Measurements from ENCODE around the gene RUNX1.

The RUNX1 gene

DNA sequence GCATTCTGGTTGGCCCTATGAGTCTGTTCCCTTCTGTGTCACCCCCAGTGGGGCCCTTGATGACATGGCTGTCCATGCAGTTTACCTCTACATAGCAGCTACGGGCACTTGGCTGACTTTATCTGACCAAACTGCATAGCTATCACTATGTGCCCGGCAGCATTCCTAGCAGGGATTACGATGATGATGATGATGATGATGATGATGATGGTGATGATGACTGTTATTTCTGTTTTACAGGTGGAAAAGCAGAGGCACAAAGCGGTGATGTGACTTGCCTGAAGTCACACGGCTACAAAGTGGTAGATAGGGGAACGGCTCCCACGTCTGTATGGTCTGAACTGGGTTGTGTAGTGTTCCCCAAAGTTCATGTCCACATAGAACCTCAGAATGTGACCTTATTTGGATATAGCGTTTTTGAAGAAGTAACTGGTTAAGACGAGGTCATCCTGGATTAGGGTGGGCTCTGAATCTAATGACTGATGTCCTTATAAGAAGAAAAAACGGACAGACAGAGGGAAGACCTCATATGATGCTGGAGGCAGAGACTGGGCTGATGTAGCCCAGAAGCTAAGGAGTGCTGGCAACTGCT is 57.6 kb downstream of the RUNX1 start:
- no peak overlapping the region for H3K9ac ChIP-seq (ENCODE audit: low read depth, low read length)
- peaks cover 14% of the 10 kb centered on the region for H3K27me3 ChIP-seq (ENCODE audit: insufficient read depth, low read length)
- peaks cover 13% of the 10 kb centered on the region; the same call in 1 of the 2 replicates for H3K4me1 ChIP-seq (ENCODE audit: insufficient read depth, low read length)
- H3K9me3 ChIP-seq (ENCODE audit: insufficient read depth, low read depth, low read length), result no peaks in the 10 kb centered on the region
- H3K36me3 ChIP-seq (ENCODE audit: insufficient read depth, low read length), result no peaks in the 10 kb centered on the region
- no peak overlapping the region for H3K27ac ChIP-seq (ENCODE audit: low read depth, low read length)
- 88% methylated on average over 10 of the region's 10 CpGs for WGBS
- no peak overlapping the region for H3K4me3 ChIP-seq (ENCODE audit: low read length)

DNA sequence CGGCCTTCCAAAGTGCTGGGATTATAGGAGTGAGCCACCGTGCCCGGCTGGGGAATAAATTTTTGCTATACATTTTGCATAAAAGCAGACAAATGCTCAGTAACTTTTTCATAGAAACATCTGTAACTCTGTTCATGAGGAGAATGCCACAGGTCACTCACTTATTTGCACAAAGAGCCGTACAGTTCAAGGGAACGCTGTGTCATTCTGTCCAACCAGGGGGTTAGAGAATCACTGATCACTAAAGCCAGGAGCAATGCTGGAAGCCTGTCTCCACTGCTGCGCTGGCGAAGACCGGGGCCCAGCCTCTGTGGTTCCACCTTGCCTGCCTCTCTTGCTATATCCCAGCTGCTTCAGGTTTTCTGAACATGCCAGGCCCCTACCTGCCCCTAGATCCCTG is 58.3 kb downstream of the RUNX1 start:
- no peak overlapping the region for H3K27ac ChIP-seq (ENCODE audit: low read depth, low read length)
- H3K27me3 ChIP-seq (ENCODE audit: insufficient read depth, low read length), result peaks cover 14% of the 10 kb centered on the region
- no peaks in the 10 kb centered on the region for H3K9me3 ChIP-seq (ENCODE audit: insufficient read depth, low read depth, low read length)
- peaks cover 11% of the 10 kb centered on the region; the same call in 1 of the 2 replicates for H3K4me1 ChIP-seq (ENCODE audit: insufficient read depth, low read length)
- no peak overlapping the region for H3K4me3 ChIP-seq (ENCODE audit: low read length)
- no peaks in the 10 kb centered on the region for H3K36me3 ChIP-seq (ENCODE audit: insufficient read depth, low read length)
- no peak overlapping the region for H3K9ac ChIP-seq (ENCODE audit: low read depth, low read length)
- WGBS, result 95% methylated on average over 8 of the region's 8 CpGs

DNA sequence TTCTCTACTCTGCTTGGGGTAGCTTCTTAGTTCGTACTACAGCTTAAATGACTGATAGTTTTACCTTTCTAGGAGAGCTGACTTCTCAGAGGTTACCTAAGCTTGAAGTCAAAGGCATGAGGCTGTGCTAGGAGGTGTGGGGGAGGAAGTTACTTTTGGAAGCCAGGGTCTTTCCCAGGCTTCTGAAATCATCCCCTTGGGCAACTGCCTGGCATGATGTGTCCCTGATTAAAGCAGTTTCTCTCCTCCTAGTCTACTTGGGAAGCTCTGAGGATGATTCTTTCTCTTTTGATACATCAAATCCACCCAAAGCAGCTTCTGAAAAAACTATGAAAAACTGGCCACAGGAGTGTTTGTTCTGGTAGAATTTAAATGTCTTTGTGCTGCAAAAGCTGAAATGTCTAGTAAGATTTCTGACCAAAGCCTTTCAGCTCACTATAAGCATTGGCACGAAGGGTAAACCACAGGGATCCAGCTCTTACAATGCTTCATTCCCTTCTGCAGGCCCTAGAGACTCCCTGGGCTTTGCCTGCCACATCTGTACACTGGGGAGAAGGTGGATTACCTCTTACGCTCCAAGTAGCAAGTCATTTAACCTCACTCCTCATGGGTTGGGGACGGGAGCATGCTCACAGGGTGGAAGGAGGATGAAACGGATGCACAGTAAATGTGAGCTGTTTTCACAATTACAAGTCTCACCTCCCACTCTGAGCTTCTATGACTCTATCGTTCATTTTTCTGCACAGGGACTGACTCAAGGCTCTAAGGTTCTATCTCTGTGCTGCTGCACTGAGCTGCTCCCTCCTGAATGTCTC is 59.6 kb downstream of the RUNX1 start:
- Histone ChIP-seq H3K4me3 (ENCODE audit: low read length) (no peak overlapping the region), H3K36me3 (ENCODE audit: insufficient read depth, low read length) (no peaks in the 10 kb centered on the region), H3K27ac (ENCODE audit: low read depth, low read length) (no peak overlapping the region), H3K9ac (ENCODE audit: low read depth, low read length) (no peak overlapping the region), H3K9me3 (ENCODE audit: insufficient read depth, low read depth, low read length) (no peaks in the 10 kb centered on the region), H3K4me1 (ENCODE audit: insufficient read depth, low read length) (peaks cover 11% of the 10 kb centered on the region; the same call in 1 of the 2 replicates), H3K27me3 (ENCODE audit: insufficient read depth, low read length) (peaks cover 14% of the 10 kb centered on the region)
- 89% methylated on average over 6 of the region's 6 CpGs for WGBS

- no peak overlapping the region for H3K4me3 ChIP-seq (ENCODE audit: low read length)
- H3K9ac ChIP-seq (ENCODE audit: low read depth, low read length), result no peak overlapping the region
Measured at GRCh38 chr21:34988625-34989024, 60.5 kb downstream of the RUNX1 start.

GRCh38 chr21:34988139-34988538 is 61.0 kb downstream of the RUNX1 start:
- H3K27me3 ChIP-seq (ENCODE audit: insufficient read depth, low read length), result peaks cover 14% of the 10 kb centered on the region
- H3K36me3 ChIP-seq (ENCODE audit: insufficient read depth, low read length), result no peaks in the 10 kb centered on the region
- no peaks in the 10 kb centered on the region for H3K9me3 ChIP-seq (ENCODE audit: insufficient read depth, low read depth, low read length)
- WGBS, result 92% methylated on average over 8 of the region's 8 CpGs
- H3K4me3 ChIP-seq (ENCODE audit: low read length), result no peak overlapping the region
- peaks cover 17% of the 10 kb centered on the region for H3K4me1 ChIP-seq (ENCODE audit: insufficient read depth, low read length)
- H3K27ac ChIP-seq (ENCODE audit: low read depth, low read length), result no peak overlapping the region
- H3K9ac ChIP-seq (ENCODE audit: low read depth, low read length), result no peak overlapping the region

More at GRCh38 chr21:34988625-34989024, 60.5 kb downstream of the RUNX1 start:
- no peaks in the 10 kb centered on the region for H3K36me3 ChIP-seq (ENCODE audit: insufficient read depth, low read length)
- no peaks in the 10 kb centered on the region for H3K9me3 ChIP-seq (ENCODE audit: insufficient read depth, low read depth, low read length)
- H3K27ac ChIP-seq (ENCODE audit: low read depth, low read length), result no peak overlapping the region
- peaks cover 14% of the 10 kb centered on the region for H3K27me3 ChIP-seq (ENCODE audit: insufficient read depth, low read length)
- H3K4me1 ChIP-seq (ENCODE audit: insufficient read depth, low read length), result peaks cover 12% of the 10 kb centered on the region; the same call in 1 of the 2 replicates
- WGBS, result 99% methylated on average over 2 of the region's 2 CpGs

GRCh38 chr21:34987501-34988072 is 61.5 kb downstream of the RUNX1 start:
- Histone ChIP-seq H3K9ac (ENCODE audit: low read depth, low read length) (no peak overlapping the region), H3K4me1 (ENCODE audit: insufficient read depth, low read length) (peaks cover 20% of the 10 kb centered on the region), H3K27me3 (ENCODE audit: insufficient read depth, low read length) (peaks cover 14% of the 10 kb centered on the region), H3K36me3 (ENCODE audit: insufficient read depth, low read length) (no peaks in the 10 kb centered on the region), H3K27ac (ENCODE audit: low read depth, low read length) (no peak overlapping the region), H3K9me3 (ENCODE audit: insufficient read depth, low read depth, low read length) (no peaks in the 10 kb centered on the region), H3K4me3 (ENCODE audit: low read length) (no peak overlapping the region)
- 61% methylated on average over 3 of the region's 5 CpGs for WGBS

DNA sequence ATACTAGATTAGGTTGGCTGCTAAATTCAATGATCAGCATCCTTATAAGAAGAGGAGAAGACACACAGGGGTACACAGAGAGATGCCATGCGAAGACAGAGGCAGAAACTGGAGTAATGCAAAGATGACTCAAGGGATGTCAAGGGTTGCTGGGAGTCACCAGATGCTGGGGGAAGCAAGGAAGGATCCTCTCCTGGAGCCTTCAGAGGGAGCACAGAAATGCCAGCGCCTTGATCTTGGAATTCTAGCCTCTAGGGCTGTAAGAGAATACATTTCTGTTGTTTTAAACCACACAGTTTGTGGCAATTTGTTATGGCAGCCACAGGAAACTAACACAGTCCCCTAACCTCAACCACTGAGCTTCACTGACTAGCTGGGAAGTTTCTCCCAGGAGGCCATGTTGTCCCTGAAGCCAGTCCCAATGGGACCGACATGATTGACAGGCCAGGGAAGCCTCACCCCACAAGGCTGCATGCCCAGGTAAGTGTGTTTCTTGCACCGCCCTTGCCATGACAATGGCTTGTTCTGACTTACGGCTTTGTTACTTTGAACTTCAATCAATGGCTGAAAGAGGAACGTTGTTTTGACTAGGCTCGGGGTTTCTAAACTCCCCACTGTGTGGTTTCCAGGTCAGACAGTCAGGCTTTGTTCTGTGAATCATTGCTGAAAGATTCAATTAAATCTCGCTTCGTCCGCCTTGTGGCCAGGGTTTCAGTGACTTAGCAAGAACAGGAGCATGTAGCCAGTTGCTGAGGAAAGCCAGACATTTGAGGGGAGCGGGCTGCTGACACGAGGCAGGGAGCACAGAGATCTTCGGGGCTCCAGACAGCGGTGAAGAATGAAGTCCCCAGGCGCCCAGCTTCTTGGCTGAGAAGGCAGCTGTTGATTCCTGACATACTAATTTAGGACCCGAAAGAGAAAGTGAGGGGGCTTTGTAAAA is 62.3 kb downstream of the RUNX1 start:
- 64% methylated on average over 16 of the region's 16 CpGs for WGBS
- Histone ChIP-seq H3K27ac (ENCODE audit: low read depth, low read length) (no peak overlapping the region), H3K4me3 (ENCODE audit: low read length) (no peak overlapping the region)

DNA sequence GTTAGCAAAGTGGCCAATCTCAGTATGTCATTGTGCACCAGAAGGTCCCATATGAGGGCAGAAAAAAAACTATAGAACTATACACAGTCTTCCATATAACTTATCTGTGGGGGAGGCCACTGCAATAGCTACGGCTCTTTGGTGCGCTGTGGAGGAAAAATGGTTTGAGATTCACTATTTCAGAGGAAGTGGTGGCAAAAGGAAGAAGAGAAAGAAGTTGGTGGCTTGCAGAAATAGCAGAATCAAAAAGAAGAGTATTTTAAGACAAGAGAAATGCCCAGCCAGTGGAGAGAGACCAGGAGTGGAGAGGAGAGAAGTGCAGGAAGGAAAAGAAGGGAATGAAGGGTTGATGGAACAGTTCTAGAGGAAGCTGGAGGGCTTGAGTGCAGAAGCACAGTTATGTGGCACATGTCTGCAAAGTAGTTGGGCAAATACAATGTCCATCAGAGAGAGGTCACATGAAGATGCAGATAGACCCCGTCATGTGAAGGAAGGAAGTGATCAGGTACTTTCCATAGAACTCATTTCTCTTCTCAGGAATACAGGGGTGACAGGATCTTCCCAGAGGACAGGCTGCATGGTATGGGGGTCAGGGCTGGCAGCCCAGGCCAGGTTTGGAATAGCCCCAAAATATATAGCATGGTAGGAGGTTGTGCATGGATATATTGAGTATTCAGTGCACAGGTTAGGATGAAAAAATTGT is 64.6 kb downstream of the RUNX1 start:
- Histone ChIP-seq H3K27ac (ENCODE audit: low read depth, low read length) (no peak overlapping the region), H3K9me3 (ENCODE audit: insufficient read depth, low read depth, low read length) (no peaks in the 10 kb centered on the region), H3K4me1 (ENCODE audit: insufficient read depth, low read length) (peaks cover 20% of the 10 kb centered on the region), H3K9ac (ENCODE audit: low read depth, low read length) (no peak overlapping the region), H3K27me3 (ENCODE audit: insufficient read depth, low read length) (peaks cover 14% of the 10 kb centered on the region), H3K36me3 (ENCODE audit: insufficient read depth, low read length) (no peaks in the 10 kb centered on the region), H3K4me3 (ENCODE audit: low read length) (no peak overlapping the region)
- WGBS, result 94% methylated on average over 3 of the region's 3 CpGs

More for the DNA sequence above, 62.3 kb downstream of the RUNX1 start:
- H3K9me3 ChIP-seq (ENCODE audit: insufficient read depth, low read depth, low read length), result no peaks in the 10 kb centered on the region
- H3K27me3 ChIP-seq (ENCODE audit: insufficient read depth, low read length), result peaks cover 14% of the 10 kb centered on the region
- H3K4me1 ChIP-seq (ENCODE audit: insufficient read depth, low read length), result peaks cover 20% of the 10 kb centered on the region
- H3K9ac ChIP-seq (ENCODE audit: low read depth, low read length), result no peak overlapping the region
- no peaks in the 10 kb centered on the region for H3K36me3 ChIP-seq (ENCODE audit: insufficient read depth, low read length)

GRCh38 chr21:34983680-34984086 is 65.4 kb downstream of the RUNX1 start:
- no peak overlapping the region for H3K4me3 ChIP-seq (ENCODE audit: low read length)
- H3K27me3 ChIP-seq (ENCODE audit: insufficient read depth, low read length), result peaks cover 14% of the 10 kb centered on the region
- no peaks in the 10 kb centered on the region for H3K9me3 ChIP-seq (ENCODE audit: insufficient read depth, low read depth, low read length)
- no peaks in the 10 kb centered on the region for H3K36me3 ChIP-seq (ENCODE audit: insufficient read depth, low read length)
- peaks cover 20% of the 10 kb centered on the region for H3K4me1 ChIP-seq (ENCODE audit: insufficient read depth, low read length)
- no peak overlapping the region for H3K9ac ChIP-seq (ENCODE audit: low read depth, low read length)
- H3K27ac ChIP-seq (ENCODE audit: low read depth, low read length), result no peak overlapping the region

DNA sequence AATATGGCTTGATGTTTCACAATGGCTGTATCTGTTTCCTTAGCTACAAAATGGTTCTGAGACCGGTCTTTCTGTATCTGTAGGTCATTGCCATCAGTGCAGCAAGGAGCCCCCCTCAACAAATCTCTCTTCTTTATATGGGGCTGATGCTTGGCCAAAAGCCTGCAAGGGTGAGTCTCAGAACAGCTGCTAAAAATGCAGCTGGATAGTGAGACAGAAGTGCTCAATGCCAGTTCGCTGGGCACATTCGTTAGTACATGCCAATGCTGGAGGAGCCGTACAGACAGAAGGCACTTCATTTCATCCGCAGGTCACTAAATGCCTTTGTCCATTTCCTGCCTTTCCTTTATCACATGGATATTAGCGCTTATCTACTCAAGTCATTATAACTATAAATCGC is 67.3 kb downstream of the RUNX1 start:
- peaks cover 15% of the 10 kb centered on the region for H3K4me1 ChIP-seq (ENCODE audit: insufficient read depth, low read length)
- no peaks in the 10 kb centered on the region for H3K27me3 ChIP-seq (ENCODE audit: insufficient read depth, low read length)
- no peak overlapping the region for H3K27ac ChIP-seq (ENCODE audit: low read depth, low read length)
- no peaks in the 10 kb centered on the region for H3K36me3 ChIP-seq (ENCODE audit: insufficient read depth, low read length)
- no peak overlapping the region for H3K9ac ChIP-seq (ENCODE audit: low read depth, low read length)
- WGBS, result 97% methylated on average over 7 of the region's 7 CpGs
- H3K9me3 ChIP-seq (ENCODE audit: insufficient read depth, low read depth, low read length), result no peaks in the 10 kb centered on the region
- no peak overlapping the region for H3K4me3 ChIP-seq (ENCODE audit: low read length)

All from HUES64 (cell line).